SK-N-SH treated with all-trans-retinoic acid at 6 μM for 48 hours (cell line): ENCODE results near the gene BPIFB6.

Experiments used
- ATAC-seq: fragments of 200-7000 bp; cut with Tn5 transposase; 3 replicates; pipeline ENCODE4 v1.9.1; 2020; ENCODE audit warnings: mild to moderate bottlenecking, moderate library complexity
- ARNTL ChIP-seq: fragments of 450-650 bp; formaldehyde crosslinking; IDR thresholded peaks from 2 replicates; pipeline ENCODE4 v1.5.0; 2020; ENCODE audit warnings: low read depth, mild to moderate bottlenecking, moderate library complexity, borderline replicate concordance
- BACH2 ChIP-seq: fragments of 250-450 bp; sonication (Bioruptor Pico); IDR thresholded peaks from 2 replicates; pipeline ENCODE4 v1.9.0; 2021; ENCODE audit warnings: mild to moderate bottlenecking, borderline replicate concordance
- CSDC2 ChIP-seq: fragments of 250-450 bp; sonication (Bioruptor Pico); IDR thresholded peaks from 2 replicates; pipeline ENCODE4 v1.5.0; 2020; ENCODE audit warnings: mild to moderate bottlenecking, moderate library complexity
- ESRRG ChIP-seq: fragments of 250-450 bp; sonication (Bioruptor Pico); IDR thresholded peaks from 2 replicates; pipeline ENCODE4 v1.6.1; 2021; ENCODE audit warnings: mild to moderate bottlenecking
- GLIS3 ChIP-seq: fragments of 250-450 bp; sonication (Bioruptor Pico); IDR thresholded peaks from 2 replicates; pipeline ENCODE4 v1.5.0; 2020; ENCODE audit warnings: mild to moderate bottlenecking, moderate library complexity
- ISL1 ChIP-seq: fragments of 250-450 bp; sonication (Bioruptor Pico); IDR thresholded peaks from 2 replicates; pipeline ENCODE4 v2.1.2; 2022; ENCODE audit warnings: mild to moderate bottlenecking, moderate library complexity
- OSR1 ChIP-seq: fragments of 250-450 bp; sonication (Bioruptor Pico); IDR thresholded peaks from 2 replicates; pipeline ENCODE4 v1.8.0; 2022; ENCODE audit warnings: moderate library complexity, mild to moderate bottlenecking, inconsistent platforms
- PPARA ChIP-seq: fragments of 250-450 bp; sonication (Bioruptor Pico); IDR thresholded peaks from 2 replicates; pipeline ENCODE4 v1.5.0; 2020; ENCODE audit warnings: mild to moderate bottlenecking, borderline replicate concordance
- RARB ChIP-seq: fragments of 250-450 bp; sonication (Bioruptor Pico); IDR thresholded peaks from 2 replicates; pipeline ENCODE4 v1.8.0; 2021; ENCODE audit warnings: mild to moderate bottlenecking, moderate library complexity
- SNAI2 ChIP-seq: fragments of 250-450 bp; sonication (Bioruptor Pico); IDR thresholded peaks from 2 replicates; pipeline ENCODE4 v1.5.0; 2020; ENCODE audit warnings: mild to moderate bottlenecking, moderate library complexity
- TCF4 ChIP-seq: fragments of 250-450 bp; sonication (Bioruptor Pico); IDR thresholded peaks from 2 replicates; pipeline ENCODE4 v1.8.0; 2021; ENCODE audit warnings: mild to moderate bottlenecking, moderate library complexity, borderline replicate concordance
- TOX ChIP-seq: fragments of 250-450 bp; sonication (Bioruptor Pico); IDR thresholded peaks from 2 replicates; pipeline ENCODE4 v1.8.0; 2021; ENCODE audit warnings: mild to moderate bottlenecking, moderate library complexity, borderline replicate concordance
- ZC3H10 ChIP-seq: fragments of 250-450 bp; sonication (Bioruptor Pico); IDR thresholded peaks from 2 replicates; pipeline ENCODE4 v1.5.1; 2021; ENCODE audit warnings: mild to moderate bottlenecking, moderate library complexity
- ZFP30 ChIP-seq: fragments of 450-650 bp; formaldehyde crosslinking; IDR thresholded peaks from 2 replicates; pipeline ENCODE4 v1.5.0; 2022; ENCODE audit warnings: mild to moderate bottlenecking, moderate library complexity
- ZNF565 ChIP-seq: fragments of 450-650 bp; formaldehyde crosslinking; conservative IDR thresholded peaks from 2 replicates; pipeline ENCODE4 v1.5.0; 2020; ENCODE audit warnings: low read depth, mild to moderate bottlenecking, moderate library complexity
- ZNF70 ChIP-seq: fragments of 450-650 bp; formaldehyde crosslinking; IDR thresholded peaks from 2 replicates; pipeline ENCODE4 v1.5.0; 2020; ENCODE audit warnings: mild to moderate bottlenecking, moderate library complexity
- TF ChIP-seq, protein P1 (sequence below): fragments of 250-450 bp; sonication (Bioruptor Pico); IDR thresholded peaks from 2 replicates; pipeline ENCODE4 v1.5.0; 2020; ENCODE audit warnings: mild to moderate bottlenecking, moderate library complexity
- TF ChIP-seq, protein P2 (sequence below): fragments of 250-450 bp; sonication (Bioruptor Pico); IDR thresholded peaks from 2 replicates; pipeline ENCODE4 v1.8.0; 2021; ENCODE audit warnings: low read depth, mild to moderate bottlenecking, moderate library complexity, borderline replicate concordance
- TF ChIP-seq, protein P3 (sequence below): fragments of 250-450 bp; sonication (Bioruptor Pico); IDR thresholded peaks from 2 replicates; pipeline ENCODE4 v1.5.1; 2020; ENCODE audit warnings: low read depth, mild to moderate bottlenecking, moderate library complexity
- TF ChIP-seq, protein P4 (sequence below): fragments of 250-450 bp; sonication (Bioruptor Pico); IDR thresholded peaks from 2 replicates; pipeline ENCODE4 v1.5.1; 2021; ENCODE audit warnings: mild to moderate bottlenecking, moderate library complexity
- TF ChIP-seq, protein P5 (sequence below): fragments of 250-450 bp; sonication (Bioruptor Pico); IDR thresholded peaks from 2 replicates; pipeline ENCODE4 v1.8.0; 2020; ENCODE audit warnings: mild to moderate bottlenecking, moderate library complexity, borderline replicate concordance

The BPIFB6 gene

DNA sequence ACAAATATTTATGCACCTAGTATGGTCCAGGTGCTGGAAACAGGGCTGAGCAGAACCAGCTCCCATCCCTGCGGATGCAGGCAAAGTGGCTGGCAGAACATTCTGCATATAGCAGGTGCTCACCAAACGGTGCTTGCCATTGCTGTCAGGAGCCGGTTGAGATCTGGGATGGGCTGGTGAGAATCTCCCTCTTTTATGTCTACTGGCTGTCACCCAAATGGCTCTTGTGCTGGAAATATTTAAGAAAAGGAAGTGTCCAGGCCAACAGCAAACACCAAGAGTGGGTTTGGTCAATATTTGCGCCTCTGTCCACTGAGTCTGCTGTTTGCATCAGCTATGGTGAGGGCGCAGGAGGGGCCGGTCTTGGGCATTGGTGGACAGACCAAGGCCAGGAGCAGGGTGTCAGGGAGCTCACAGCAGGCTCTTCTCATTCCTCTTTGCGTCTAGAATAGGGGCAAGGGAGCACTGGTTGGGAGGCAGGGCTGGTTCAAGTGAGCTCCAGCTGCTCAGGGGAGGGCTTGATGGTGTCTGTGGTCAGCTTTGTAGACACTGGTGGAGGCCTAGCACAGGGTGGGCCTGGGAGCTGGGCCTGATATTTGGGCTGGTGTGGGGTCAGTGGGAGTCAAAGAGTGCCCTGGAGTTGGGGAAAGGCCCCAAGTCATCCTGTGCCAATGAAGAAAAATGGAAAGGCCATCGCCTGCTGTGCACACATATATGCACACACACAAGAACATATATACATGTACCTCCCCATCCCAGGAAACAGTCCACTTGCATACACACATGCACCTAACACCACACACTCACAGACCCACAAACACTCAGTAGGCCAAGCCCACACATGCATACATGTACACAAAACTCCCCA, 25.3 kb upstream of the BPIFB6 start:
- TF ChIP-seq, protein P1, sequence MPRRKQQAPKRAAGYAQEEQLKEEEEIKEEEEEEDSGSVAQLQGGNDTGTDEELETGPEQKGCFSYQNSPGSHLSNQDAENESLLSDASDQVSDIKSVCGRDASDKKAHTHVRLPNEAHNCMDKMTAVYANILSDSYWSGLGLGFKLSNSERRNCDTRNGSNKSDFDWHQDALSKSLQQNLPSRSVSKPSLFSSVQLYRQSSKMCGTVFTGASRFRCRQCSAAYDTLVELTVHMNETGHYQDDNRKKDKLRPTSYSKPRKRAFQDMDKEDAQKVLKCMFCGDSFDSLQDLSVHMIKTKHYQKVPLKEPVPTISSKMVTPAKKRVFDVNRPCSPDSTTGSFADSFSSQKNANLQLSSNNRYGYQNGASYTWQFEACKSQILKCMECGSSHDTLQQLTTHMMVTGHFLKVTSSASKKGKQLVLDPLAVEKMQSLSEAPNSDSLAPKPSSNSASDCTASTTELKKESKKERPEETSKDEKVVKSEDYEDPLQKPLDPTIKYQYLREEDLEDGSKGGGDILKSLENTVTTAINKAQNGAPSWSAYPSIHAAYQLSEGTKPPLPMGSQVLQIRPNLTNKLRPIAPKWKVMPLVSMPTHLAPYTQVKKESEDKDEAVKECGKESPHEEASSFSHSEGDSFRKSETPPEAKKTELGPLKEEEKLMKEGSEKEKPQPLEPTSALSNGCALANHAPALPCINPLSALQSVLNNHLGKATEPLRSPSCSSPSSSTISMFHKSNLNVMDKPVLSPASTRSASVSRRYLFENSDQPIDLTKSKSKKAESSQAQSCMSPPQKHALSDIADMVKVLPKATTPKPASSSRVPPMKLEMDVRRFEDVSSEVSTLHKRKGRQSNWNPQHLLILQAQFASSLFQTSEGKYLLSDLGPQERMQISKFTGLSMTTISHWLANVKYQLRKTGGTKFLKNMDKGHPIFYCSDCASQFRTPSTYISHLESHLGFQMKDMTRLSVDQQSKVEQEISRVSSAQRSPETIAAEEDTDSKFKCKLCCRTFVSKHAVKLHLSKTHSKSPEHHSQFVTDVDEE: no peak
- TF ChIP-seq ISL1 (no peak), ZFP30 (CRISPR knock-in tag) (no peak), SNAI2 (no peak), RARB (CRISPR knock-in tag) (no peak), PPARA (CRISPR knock-in tag) (no peak), TCF4 (no peak), ARNTL (CRISPR knock-in tag) (no peak), OSR1 (CRISPR knock-in tag) (no peak), ESRRG (no peak), CSDC2 (CRISPR knock-in tag) (no peak)
- TF ChIP-seq, protein P2, sequence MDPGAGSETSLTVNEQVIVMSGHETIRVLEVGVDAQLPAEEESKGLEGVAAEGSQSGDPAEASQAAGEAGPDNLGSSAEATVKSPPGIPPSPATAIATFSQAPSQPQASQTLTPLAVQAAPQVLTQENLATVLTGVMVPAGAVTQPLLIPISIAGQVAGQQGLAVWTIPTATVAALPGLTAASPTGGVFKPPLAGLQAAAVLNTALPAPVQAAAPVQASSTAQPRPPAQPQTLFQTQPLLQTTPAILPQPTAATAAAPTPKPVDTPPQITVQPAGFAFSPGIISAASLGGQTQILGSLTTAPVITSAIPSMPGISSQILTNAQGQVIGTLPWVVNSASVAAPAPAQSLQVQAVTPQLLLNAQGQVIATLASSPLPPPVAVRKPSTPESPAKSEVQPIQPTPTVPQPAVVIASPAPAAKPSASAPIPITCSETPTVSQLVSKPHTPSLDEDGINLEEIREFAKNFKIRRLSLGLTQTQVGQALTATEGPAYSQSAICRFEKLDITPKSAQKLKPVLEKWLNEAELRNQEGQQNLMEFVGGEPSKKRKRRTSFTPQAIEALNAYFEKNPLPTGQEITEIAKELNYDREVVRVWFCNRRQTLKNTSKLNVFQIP (CRISPR knock-in tag): no peak
- TF ChIP-seq, all 23 proteins: peak for 0
- no peak for ATAC-seq

DNA sequence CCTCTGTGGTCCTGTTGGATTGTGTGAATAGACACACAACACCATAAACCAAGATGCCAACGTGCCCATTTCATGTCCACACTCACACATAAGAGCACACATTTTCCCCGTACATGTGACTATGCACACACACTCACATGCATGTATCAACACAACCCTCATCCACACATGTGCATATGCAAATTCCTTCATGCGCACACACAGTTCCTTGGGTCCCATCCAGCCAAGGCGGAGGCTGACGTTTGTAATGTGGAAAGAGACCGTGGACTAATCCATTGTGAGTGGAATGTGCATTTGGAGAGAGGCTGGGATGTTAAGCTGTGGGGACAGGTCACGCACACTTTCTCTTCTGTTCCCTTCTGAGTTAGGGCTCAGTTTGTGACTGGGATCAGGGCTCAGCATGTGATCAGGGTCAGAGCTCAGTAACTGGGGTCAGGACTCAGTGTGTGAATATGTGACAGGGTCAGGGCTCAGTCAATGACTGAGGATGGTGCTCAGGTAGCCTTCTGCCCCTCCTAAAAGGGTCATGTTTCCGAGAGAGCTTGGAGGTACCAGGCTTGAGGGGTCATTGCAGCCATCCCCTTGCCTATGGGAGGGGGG, 24.6 kb upstream of the BPIFB6 start:
- TF ChIP-seq ZFP30 (CRISPR knock-in tag): no peak
- no peak for TF ChIP-seq ZC3H10 (CRISPR knock-in tag)
- TF ChIP-seq, protein P2 (CRISPR knock-in tag): no peak
- no peak for TF ChIP-seq PPARA (CRISPR knock-in tag)
- no peak for TF ChIP-seq SNAI2
- TF ChIP-seq TCF4: no peak
- TF ChIP-seq CSDC2 (CRISPR knock-in tag): no peak
- no peak for TF ChIP-seq ESRRG
- TF ChIP-seq ZNF70 (CRISPR knock-in tag): no peak
- TF ChIP-seq, protein P3, sequence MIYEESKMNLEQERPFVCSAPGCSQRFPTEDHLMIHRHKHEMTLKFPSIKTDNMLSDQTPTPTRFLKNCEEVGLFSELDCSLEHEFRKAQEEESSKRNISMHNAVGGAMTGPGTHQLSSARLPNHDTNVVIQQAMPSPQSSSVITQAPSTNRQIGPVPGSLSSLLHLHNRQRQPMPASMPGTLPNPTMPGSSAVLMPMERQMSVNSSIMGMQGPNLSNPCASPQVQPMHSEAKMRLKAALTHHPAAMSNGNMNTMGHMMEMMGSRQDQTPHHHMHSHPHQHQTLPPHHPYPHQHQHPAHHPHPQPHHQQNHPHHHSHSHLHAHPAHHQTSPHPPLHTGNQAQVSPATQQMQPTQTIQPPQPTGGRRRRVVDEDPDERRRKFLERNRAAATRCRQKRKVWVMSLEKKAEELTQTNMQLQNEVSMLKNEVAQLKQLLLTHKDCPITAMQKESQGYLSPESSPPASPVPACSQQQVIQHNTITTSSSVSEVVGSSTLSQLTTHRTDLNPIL (CRISPR knock-in tag): no peak
- TF ChIP-seq ARNTL (CRISPR knock-in tag): no peak
- no peak for TF ChIP-seq TOX
- no peak for TF ChIP-seq GLIS3 (CRISPR knock-in tag)
- TF ChIP-seq BACH2 (CRISPR knock-in tag): no peak
- no peak for TF ChIP-seq RARB (CRISPR knock-in tag)
- no peak for TF ChIP-seq ISL1
- TF ChIP-seq, protein P4, sequence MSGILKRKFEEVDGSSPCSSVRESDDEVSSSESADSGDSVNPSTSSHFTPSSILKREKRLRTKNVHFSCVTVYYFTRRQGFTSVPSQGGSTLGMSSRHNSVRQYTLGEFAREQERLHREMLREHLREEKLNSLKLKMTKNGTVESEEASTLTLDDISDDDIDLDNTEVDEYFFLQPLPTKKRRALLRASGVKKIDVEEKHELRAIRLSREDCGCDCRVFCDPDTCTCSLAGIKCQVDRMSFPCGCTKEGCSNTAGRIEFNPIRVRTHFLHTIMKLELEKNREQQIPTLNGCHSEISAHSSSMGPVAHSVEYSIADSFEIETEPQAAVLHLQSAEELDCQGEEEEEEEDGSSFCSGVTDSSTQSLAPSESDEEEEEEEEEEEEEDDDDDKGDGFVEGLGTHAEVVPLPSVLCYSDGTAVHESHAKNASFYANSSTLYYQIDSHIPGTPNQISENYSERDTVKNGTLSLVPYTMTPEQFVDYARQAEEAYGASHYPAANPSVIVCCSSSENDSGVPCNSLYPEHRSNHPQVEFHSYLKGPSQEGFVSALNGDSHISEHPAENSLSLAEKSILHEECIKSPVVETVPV (CRISPR knock-in tag): no peak
- TF ChIP-seq, protein P5, sequence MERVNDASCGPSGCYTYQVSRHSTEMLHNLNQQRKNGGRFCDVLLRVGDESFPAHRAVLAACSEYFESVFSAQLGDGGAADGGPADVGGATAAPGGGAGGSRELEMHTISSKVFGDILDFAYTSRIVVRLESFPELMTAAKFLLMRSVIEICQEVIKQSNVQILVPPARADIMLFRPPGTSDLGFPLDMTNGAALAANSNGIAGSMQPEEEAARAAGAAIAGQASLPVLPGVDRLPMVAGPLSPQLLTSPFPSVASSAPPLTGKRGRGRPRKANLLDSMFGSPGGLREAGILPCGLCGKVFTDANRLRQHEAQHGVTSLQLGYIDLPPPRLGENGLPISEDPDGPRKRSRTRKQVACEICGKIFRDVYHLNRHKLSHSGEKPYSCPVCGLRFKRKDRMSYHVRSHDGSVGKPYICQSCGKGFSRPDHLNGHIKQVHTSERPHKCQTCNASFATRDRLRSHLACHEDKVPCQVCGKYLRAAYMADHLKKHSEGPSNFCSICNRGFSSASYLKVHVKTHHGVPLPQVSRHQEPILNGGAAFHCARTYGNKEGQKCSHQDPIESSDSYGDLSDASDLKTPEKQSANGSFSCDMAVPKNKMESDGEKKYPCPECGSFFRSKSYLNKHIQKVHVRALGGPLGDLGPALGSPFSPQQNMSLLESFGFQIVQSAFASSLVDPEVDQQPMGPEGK (CRISPR knock-in tag): no peak
- TF ChIP-seq, protein P1: no peak
- no peak for TF ChIP-seq ZNF565 (CRISPR knock-in tag)
- no peak for ATAC-seq
